ENCODE data around the gene UNC79.
A peak's percentile ranks its signal among the peaks of the same experiment; 100 is the strongest.

The UNC79 gene

GRCh38 chr14:93674343-93674742 lies 243.6 kb downstream of the UNC79 start:
- no peak for DNase-seq

- no peak for DNase-seq
Observed at GRCh38 chr14:93675651-93676050, 244.9 kb downstream of the UNC79 start.

GRCh38 chr14:93676416-93676958 lies 245.7 kb downstream of the UNC79 start:
- DNase-seq = peak; percentile 49

GRCh38 chr14:93682459-93682858 lies 251.7 kb downstream of the UNC79 start:
- DNase-seq = no peak

- DNase-seq = no peak
Observed at GRCh38 chr14:93683226-93683625, 252.5 kb downstream of the UNC79 start.

GRCh38 chr14:93685121-93685895 lies 254.6 kb downstream of the UNC79 start:
- no peak for DNase-seq

- DNase-seq = no peak
Observed at GRCh38 chr14:93686268-93686667, 255.5 kb downstream of the UNC79 start.

- DNase-seq = peak; percentile 68
Observed at GRCh38 chr14:93688239-93688666, 257.5 kb downstream of the UNC79 start.

GRCh38 chr14:93688820-93689219 lies 258.1 kb downstream of the UNC79 start:
- no peak for DNase-seq

- no peak for DNase-seq
Observed at GRCh38 chr14:93690146-93690545, 259.4 kb downstream of the UNC79 start.

GRCh38 chr14:93691042-93691780 lies 260.5 kb downstream of the UNC79 start:
- peak; percentile 11 for DNase-seq

- no peak for DNase-seq
Observed at GRCh38 chr14:93693914-93694313, 263.2 kb downstream of the UNC79 start.

- no peak for DNase-seq
Observed at GRCh38 chr14:93700928-93701327, 270.2 kb downstream of the UNC79 start.

- no peak for DNase-seq
Observed at GRCh38 chr14:93701562-93701961, 270.8 kb downstream of the UNC79 start.

GRCh38 chr14:93702946-93703345 lies 272.2 kb downstream of the UNC79 start:
- no peak for DNase-seq

GRCh38 chr14:93703941-93704340 lies 273.2 kb downstream of the UNC79 start:
- DNase-seq = no peak

- no peak for DNase-seq
Observed at GRCh38 chr14:93705513-93706156, 274.9 kb downstream of the UNC79 start.

GRCh38 chr14:93706360-93706955 lies 275.7 kb downstream of the UNC79 start:
- no peak for DNase-seq

- no peak for DNase-seq
Observed at GRCh38 chr14:93707475-93707874, 276.7 kb downstream of the UNC79 start.

GRCh38 chr14:93708311-93708734 lies 277.6 kb downstream of the UNC79 start:
- no peak for DNase-seq

GRCh38 chr14:93708800-93709199 lies 278.1 kb downstream of the UNC79 start:
- DNase-seq = no peak

GRCh38 chr14:93709249-93709648 lies 278.5 kb downstream of the UNC79 start:
- no peak for DNase-seq

Data from COR-L47 (cell line).